Measurements from ENCODE around the gene FCMR.
A peak's percentile ranks its signal among the peaks of the same experiment; 100 is the strongest.

FCMR gene

GRCh38 chr1:206923009-206923960 lies 1.5 kb upstream of the FCMR start:
- peak; percentile 48 for DNase-seq

- DNase-seq, result no peak
These were observed 783 bp upstream of the FCMR start for GRCh38 chr1:206922524-206922923.

- no peak for DNase-seq
These were observed 3.7 kb downstream of the FCMR start for GRCh38 chr1:206918076-206918475.

GRCh38 chr1:206916000-206916709 lies 5.6 kb downstream of the FCMR start:
- DNase-seq, result no peak

GRCh38 chr1:206915030-206915735 lies 6.6 kb downstream of the FCMR start:
- no peak for DNase-seq

GRCh38 chr1:206913766-206914537 lies 7.8 kb downstream of the FCMR start:
- DNase-seq, result no peak

- peak; percentile 41 for DNase-seq
These were observed 9.2 kb downstream of the FCMR start for GRCh38 chr1:206912445-206913095.

- no peak for DNase-seq
These were observed 10.6 kb downstream of the FCMR start for GRCh38 chr1:206911064-206911663.

GRCh38 chr1:206909883-206910318 lies 11.8 kb downstream of the FCMR start:
- DNase-seq, result no peak

GRCh38 chr1:206909161-206909882 lies 12.4 kb downstream of the FCMR start:
- peak; percentile 35 for DNase-seq

GRCh38 chr1:206908038-206908437 lies 13.7 kb downstream of the FCMR start:
- no peak for DNase-seq

- no peak for DNase-seq
These were observed 14.3 kb downstream of the FCMR start for GRCh38 chr1:206907304-206907991.

- no peak for DNase-seq
These were observed 16.2 kb downstream of the FCMR start for GRCh38 chr1:206905295-206906164.

GRCh38 chr1:206904423-206905142 lies 17.2 kb downstream of the FCMR start:
- DNase-seq, result no peak

- DNase-seq, result no peak
These were observed 18.1 kb downstream of the FCMR start for GRCh38 chr1:206903687-206904086.

- no peak for DNase-seq
These were observed 19.0 kb downstream of the FCMR start for GRCh38 chr1:206902702-206903101.

- DNase-seq, result no peak
These were observed 19.8 kb downstream of the FCMR start for GRCh38 chr1:206901944-206902343.

- no peak for DNase-seq
These were observed 21.6 kb downstream of the FCMR start for GRCh38 chr1:206900149-206900548.

Data from activated CD4-positive, alpha-beta T cell treated with anti-CD3 and anti-CD28 coated beads for 1 hour (primary cell).